ENCODE measurements around the gene PPP2R3A.
"Not testable (repeated sequence)": the region's sequence is repeated elsewhere in the genome, so short reads cannot be mapped to it uniquely, and the experiment has no call there.

The PPP2R3A gene

GRCh38 chr3:136168236-136168635 lies 202.7 kb downstream of the PPP2R3A start:
- not testable (repeated sequence) for DNase-seq

DNA sequence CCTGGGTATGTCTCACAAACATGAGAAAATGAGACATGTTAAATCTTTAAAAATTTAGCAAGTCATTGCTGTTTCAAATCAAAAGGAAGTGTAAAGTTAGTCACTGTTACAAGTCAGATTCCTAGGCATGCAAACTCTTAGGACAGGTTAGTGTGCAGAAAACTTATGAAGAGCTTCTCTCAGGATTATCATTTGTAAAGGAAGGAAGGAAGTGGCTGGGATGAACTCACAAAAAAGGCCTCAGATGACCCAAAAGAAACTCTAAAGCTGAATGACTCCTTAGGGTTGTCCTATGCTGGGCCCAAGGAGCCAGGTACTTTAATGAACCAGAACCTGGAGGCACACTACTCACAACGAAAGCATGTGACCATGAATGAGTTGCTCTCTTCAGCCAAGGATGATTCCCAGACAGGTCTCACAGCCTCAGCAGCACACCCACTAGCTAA lies 205.6 kb downstream of the PPP2R3A start:
- no peak for DNase-seq

DNA sequence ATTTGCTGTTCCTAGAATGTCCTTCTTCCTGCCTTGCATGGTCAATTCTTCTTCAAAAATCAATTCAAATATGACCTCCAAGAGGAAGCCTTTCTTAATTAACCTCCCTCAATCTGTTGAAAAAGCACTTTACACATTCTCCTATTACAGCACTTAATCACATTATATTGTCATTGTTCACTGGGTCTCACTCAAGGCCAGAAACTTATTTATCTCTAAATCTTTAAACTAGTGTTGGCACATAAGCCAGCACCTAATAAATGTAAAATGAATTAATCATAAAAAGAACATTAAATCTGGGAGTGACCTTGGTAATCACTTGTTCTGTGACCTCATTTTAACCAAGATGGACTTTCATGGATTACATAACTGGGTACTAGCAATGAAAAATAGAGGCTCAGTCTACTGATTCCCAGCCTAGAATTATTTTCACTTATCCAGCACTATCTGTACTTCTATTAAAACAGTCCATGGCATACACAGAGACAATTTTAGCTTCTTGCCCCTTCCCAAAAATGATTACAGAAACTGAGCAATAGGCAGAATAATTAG lies 208.5 kb downstream of the PPP2R3A start:
- DNase-seq: no peak

GRCh38 chr3:136177876-136178275 lies 212.3 kb downstream of the PPP2R3A start:
- no peak for DNase-seq

DNA sequence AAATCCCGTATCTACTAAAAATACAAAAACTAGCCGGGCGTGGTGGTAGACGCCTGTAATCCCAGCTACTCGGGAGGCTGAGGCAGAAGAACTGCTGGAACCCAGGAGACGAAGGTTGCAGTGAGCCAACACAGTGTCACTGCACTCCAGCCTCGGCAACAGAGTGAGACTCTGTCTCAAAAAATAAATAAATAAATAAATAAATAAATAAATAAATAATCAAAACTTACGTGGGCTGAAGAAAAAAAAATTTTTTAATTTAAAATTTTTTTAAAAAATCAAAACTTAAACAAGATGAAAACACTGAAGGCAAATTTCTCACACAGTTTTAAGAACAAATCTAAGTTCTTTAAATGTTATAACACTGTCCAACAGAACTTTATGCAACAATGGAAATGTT lies 216.2 kb downstream of the PPP2R3A start:
- no peak for DNase-seq

GRCh38 chr3:136184703-136185102 lies 219.2 kb downstream of the PPP2R3A start:
- DNase-seq: no peak

DNA sequence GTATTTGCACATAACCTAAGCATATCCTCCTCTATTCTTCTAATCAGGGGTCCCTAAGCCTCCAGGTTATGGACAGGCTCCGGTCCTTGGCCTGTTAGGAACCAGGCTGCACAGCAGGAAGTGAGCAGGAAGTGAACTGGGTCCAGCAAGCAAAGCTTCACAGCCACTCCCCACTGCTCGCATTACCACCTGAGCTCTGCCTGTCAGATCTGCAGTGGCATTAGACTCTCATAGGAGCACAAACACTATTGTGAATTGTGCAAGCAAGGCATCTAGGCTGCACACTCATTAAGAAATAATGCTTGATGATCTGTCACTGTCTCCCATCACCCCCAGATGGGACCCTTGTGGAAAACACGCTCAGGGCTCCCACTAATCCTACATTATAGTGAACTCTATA lies 220.8 kb downstream of the PPP2R3A start:
- DNase-seq: no peak

DNA sequence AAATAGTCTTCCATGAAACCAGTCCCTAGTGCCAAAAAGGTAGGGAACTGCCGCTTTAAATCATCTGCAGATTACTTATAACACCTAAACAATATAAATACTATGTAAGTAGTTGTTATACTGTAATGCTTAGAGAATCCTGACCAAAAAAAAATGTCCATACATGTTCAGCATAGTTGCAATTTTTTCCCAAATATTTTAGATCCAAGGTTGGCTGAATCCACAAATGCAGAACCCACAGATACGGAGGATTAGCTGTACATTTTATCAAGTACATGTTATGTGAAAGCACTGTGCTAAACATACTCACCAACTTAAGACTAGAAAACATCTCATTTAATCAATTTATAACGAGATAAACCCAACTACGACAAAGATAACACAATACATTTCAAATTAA lies 221.3 kb downstream of the PPP2R3A start:
- DNase-seq: no peak

- DNase-seq: no peak
Measured at GRCh38 chr3:136187868-136188267, 222.3 kb downstream of the PPP2R3A start.

GRCh38 chr3:136189043-136189442 lies 223.5 kb downstream of the PPP2R3A start:
- DNase-seq: no peak

GRCh38 chr3:136189859-136190617 lies 224.5 kb downstream of the PPP2R3A start:
- no peak for DNase-seq

DNA sequence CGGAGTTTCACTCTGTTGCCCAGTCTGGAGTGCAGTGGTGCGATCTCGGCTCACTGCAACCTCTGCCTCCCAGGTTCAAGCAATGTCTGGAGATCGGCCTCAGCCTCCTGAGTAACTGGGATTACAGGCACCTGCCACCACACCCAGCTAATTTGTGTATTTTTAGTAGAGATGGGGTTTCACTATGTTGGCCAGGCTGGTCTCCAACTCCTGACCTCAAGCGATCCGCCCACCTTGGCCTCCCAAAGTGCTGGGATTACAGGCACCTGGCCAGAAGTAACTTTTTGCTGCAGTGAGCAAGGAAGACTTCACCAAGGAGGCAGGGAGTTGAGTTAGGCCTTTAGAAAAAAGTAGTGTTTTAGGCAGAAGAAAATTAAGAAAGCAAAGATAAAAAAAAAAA lies 226.7 kb downstream of the PPP2R3A start:
- DNase-seq: not testable (repeated sequence)

DNA sequence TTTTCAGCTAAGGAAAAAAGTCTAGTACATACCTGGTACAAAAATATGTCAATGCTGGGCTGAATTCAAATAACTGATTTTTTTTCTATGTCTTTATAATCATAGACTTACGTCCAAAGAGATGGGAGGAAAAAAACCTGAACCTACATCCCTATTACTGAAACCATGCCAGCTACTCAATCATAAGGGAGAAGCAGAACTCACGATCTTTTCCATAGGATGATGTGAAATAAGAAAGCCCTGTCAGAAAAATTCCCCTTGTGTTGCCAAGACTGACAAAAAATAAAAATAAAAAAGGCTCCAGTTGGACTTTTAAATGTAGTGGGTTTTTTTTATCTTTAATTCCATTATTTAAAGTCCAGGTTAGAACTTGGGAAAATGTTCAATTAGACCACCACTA lies 227.3 kb downstream of the PPP2R3A start:
- no peak for DNase-seq

DNA sequence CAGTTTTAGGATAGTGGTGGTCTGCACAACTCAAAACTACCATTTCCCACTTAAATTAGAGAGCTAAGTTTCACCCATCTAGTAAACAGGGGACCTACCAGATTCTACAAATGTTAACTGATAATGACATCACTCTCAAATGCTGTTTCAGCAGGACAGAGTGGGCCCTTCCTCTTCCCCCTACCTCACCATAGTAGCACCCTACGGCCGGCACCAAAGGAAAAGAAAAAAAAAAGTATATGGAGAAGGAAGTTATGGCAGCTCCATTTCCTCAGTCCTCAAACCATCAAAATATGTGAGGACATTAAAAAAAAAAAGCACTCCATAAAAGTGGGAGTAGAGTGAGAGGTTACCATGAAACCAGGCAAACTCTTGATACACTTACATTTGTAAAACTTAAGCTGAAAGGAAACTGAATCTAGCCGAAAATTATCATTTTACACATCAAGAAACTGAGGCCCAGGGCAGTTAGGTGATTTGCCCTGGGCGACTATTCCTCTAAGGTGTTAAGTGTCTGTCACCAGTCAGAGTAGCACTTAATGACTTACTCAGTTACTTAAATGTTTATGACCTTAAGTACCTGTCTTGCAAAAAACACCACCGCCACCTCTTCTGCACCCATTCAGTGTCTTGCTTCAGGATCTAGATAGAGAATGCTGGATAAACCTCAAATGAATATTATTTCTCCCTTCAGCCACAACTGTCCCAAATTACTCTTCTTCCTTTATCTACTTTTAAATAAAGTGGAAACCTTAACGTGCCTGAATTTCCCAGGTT lies 227.9 kb downstream of the PPP2R3A start:
- DNase-seq: no peak

- peak; percentile 35 for DNase-seq
Measured at GRCh38 chr3:136194409-136195257, 229.1 kb downstream of the PPP2R3A start.

GRCh38 chr3:136195258-136196063 lies 229.9 kb downstream of the PPP2R3A start:
- DNase-seq: peak; percentile 74

DNA sequence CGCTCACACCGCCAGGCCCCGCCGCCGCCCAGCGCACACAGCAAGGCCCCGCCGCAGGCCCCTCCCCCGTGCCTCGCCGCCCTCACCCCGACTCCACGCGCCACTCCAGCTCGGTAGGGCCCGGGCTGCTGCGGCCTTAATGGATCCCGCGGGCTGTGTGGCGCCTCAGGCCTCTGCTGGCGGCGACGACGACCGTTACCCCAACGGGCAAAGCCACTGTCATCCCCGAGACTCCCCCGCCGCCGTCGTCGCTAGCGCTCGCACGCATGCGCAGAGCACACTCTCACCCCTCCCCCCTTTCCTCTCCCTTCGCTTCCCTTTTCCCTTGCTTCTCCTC lies 230.5 kb downstream of the PPP2R3A start, which contains the start of gene MSL2:
MSL2 (minus strand) TSS at position 272 of the 337 bp plus-strand sequence. CDS start 1,222 bp downstream, outside the sequence.
- peak; percentile 87 for DNase-seq

- DNase-seq: peak; percentile 100
Measured at GRCh38 chr3:136196401-136197158, 231.1 kb downstream of the PPP2R3A start.

GRCh38 chr3:136197159-136197793 lies 231.7 kb downstream of the PPP2R3A start:
- DNase-seq: no peak

All from left hindlimb (tissue), 1 donor.